Heart right ventricle (tissue), 16 donors: Measurements from ENCODE around the gene NYAP1. TPM values are rescaled to one million over a fixed set of nuclear protein-coding genes. Genes with fewer than 3 reads are reported as not detected.
A peak's percentile ranks its signal among the peaks of the same experiment; 100 is the strongest.
"Not testable (repeated sequence)": the region's sequence is repeated elsewhere in the genome, so short reads cannot be mapped to it uniquely, and the experiment has no call there.

ENCODE experiments used
- ATAC-seq, 8 donors: fragments of 200-7000 bp; cut with Tn5 transposase; one replicate each; pipeline ENCODE4 v1.9.1; 2020; ENCODE audit warnings: mild to moderate bottlenecking in 8 of 8, moderate library complexity in 8 of 8, moderate number of reproducible peaks in 1 of 8
- DNase-seq, 2 donors: peaks; one replicate each; pipeline ENCODE4 v3.0.0-alpha.2; 2020
- H3K27ac ChIP-seq, 10 donors: fragments of 200-600 bp; sonication (generic) in 2 of 10; one replicate each; pipeline versions ENCODE4 v1.5.0 to v1.8.0; 2020 to 2022; ENCODE audit warnings: mild to moderate bottlenecking in 3 of 10
- H3K27me3 ChIP-seq, 7 donors: fragments of 200-600 bp; one replicate each; pipeline ENCODE4 v1.8.0; 2021 to 2022; ENCODE audit warnings: mild to moderate bottlenecking in 2 of 7
- H3K36me3 ChIP-seq, 9 donors: fragments of 200-600 bp; sonication (generic) in 1 of 9; one replicate each; pipeline versions ENCODE4 v1.5.0 to v1.8.0; 2020 to 2022; ENCODE audit warnings: mild to moderate bottlenecking in 2 of 9
- H3K4me1 ChIP-seq, 9 donors: fragments of 200-600 bp; sonication (generic) in 1 of 9; one replicate each; pipeline versions ENCODE4 v1.5.0 to v1.8.0; 2020 to 2022; ENCODE audit warnings: mild to moderate bottlenecking in 4 of 9
- H3K4me3 ChIP-seq, 10 donors: fragments of 200-600 bp; sonication (generic) in 2 of 10; one replicate each; pipeline versions ENCODE4 v1.5.0 to v1.8.0; 2020 to 2022; ENCODE audit warnings: mild to moderate bottlenecking in 7 of 10, moderate library complexity in 2 of 10
- H3K9me3 ChIP-seq, 11 donors: fragments of 200-600 bp in 10 of 11; sonication (generic) in 2 of 11; one replicate each; pipeline versions ENCODE4 v1.5.0 to v1.8.0; 2013 to 2022; ENCODE audit warnings: mild to moderate bottlenecking in 2 of 11, control low read depth in 1 of 11, moderate library complexity in 1 of 11
- CTCF ChIP-seq, 9 donors: fragments of 200-600 bp; sonication (generic) in 2 of 9; IDR thresholded peaks; one replicate each; pipeline versions ENCODE4 v1.5.0 to v1.8.0; 2021 to 2022; ENCODE audit warnings: antibody characterized with exemption in 9 of 9, mild to moderate bottlenecking in 5 of 9, moderate library complexity in 1 of 9
- WGBS, 2 donors: extraction: QIAGEN DNeasy Blood & Tissue Kit; methylation state at CpG; one replicate each; pipeline ENCODE4 v1.1.7; 2013; ENCODE audit warnings: inconsistent platforms in 1 of 2; 5-methylcytosine and 5-hydroxymethylcytosine counted together
- intact Hi-C, 10 donors: fragments of 100-400 bp; cut with DNase I; formaldehyde crosslinking; loops; one replicate each; pipeline versions ENCODE4 v1.11.1 to v1.14.2; 2022
- polyA plus RNA-seq, 2 donors: library from polyadenylated mRNA; stranded (reverse); fragments of 200-250 nt; gene quantifications; one replicate each; pipeline ENCODE4 v1.2.3, GENCODE V29; 2013
- total RNA-seq, 10 donors: library from RNA; stranded (reverse); fragmentation: NEBNext Ultra II Directional in 3 of 10; extraction: Animal tissue kit (Norgen Biotek cat#: 25700) in 3 of 10; gene quantifications; one replicate each; pipeline versions ENCODE4 v1.2.1 to v1.2.4, GENCODE V29; 2021 to 2023
- donor health status: Arrhythmogenic right ventricular cardiomyopathy.
- donor health status: ischemic (EF 13 %, LVEDD 7.1; RV severe dilation, severe dysfunction).
- donor health status: healthy with polysubstance abuse.
- donor health status: DM: no; HTN: yes; CAD: no.
- donor health status: DM: no; HTN: no; CAD: no.
- donor health status: ischemic (EF 25% LVEDD 6.9; RV normal size, moderate dysfunction).
- donor health status: ischemic (EF 25% LVEDD 5.7; RV mildly dilated, moderate dysfunction).
- donor health status: healthy.
- donor health status: DM: yes; HTN: yes; CAD: no.
- donor health status: Ischemic cardiomyopathy.
- donor health status: ischemic (EF 35%, LVEDD 5.7; RV mildly dilated, moderate dysfunction).
- donor health status: nonischemic (EF 11% LVEDD 7.7; RV severe dilation, severe dysfunction).
- donor health status: DM: yes; HTN: yes; CAD: no.
- donor health status: PGD.
- donor health status: ischemic (EF 29% LVEDD 5.4; RV normal size, mild dysfunction).
- donor health status: nonischemic (EF 23%, LVEDD 6.1; RV moderate dilation, normal function).

The NYAP1 gene
- total and polyA plus RNA-seq, 12 donors, result 0.10 to 0.86 (median 0.35) TPM

GRCh38 chr7:100449190-100449795, 34.4 kb upstream of the NYAP1 start:
- Histone ChIP-seq H3K4me1 (peaks cover 0 to 32% (median 22%) of the 10 kb centered on the region in 9 donors), H3K9me3 (no peaks in the 10 kb centered on the region), H3K36me3 (no peaks in the 10 kb centered on the region), H3K27ac (peak overlapping the region in 7 of 10 donors; percentile 88 to 94 (median 90)), H3K4me3 (peak overlapping the region in 3 of 10 donors; percentile 50 to 67 (median 60)), H3K27me3 (no peaks in the 10 kb centered on the region)
- WGBS, 2 donors, result 86% methylated on average over 13 of the region's 13 CpGs
- intact Hi-C loops, result no loop called here
- ATAC-seq (no peak), DNase-seq (no peak)
- no peak for TF ChIP-seq CTCF (IDR thresholded peaks at IDR 0.05)

- Histone ChIP-seq H3K27ac (no peak overlapping the region), H3K27me3 (no peaks in the 10 kb centered on the region), H3K4me3 (no peak overlapping the region), H3K9me3 (no peaks in the 10 kb centered on the region), H3K36me3 (peaks cover 0 to 5% (median 0%) of the 10 kb centered on the region in 9 donors), H3K4me1 (peaks cover 0 to 19% (median 7%) of the 10 kb centered on the region in 9 donors)
- intact Hi-C loops, result no loop called here
- no peak for TF ChIP-seq CTCF (IDR thresholded peaks at IDR 0.05)
- 84 to 90% methylated on average over 3 of the region's 3 CpGs for WGBS, 2 donors
- no peak for ATAC-seq
- DNase-seq, result no peak
Observed at GRCh38 chr7:100452513-100452912, 31.2 kb upstream of the NYAP1 start.

- H3K9me3 ChIP-seq, ATAC-seq, H3K36me3 ChIP-seq, intact Hi-C loops, H3K27me3 ChIP-seq, H3K4me3 ChIP-seq, DNase-seq, H3K27ac ChIP-seq: not testable (repeated sequence)
- H3K4me1 ChIP-seq, result peaks cover 0 to 19% (median 7%) of the 10 kb centered on the region in 9 donors
- WGBS, 2 donors, result 95 to 98% methylated on average over 8 of the region's 8 CpGs
Observed at GRCh38 chr7:100453854-100454253, 29.9 kb upstream of the NYAP1 start.

GRCh38 chr7:100455206-100455605, 28.5 kb upstream of the NYAP1 start:
- DNase-seq, result no peak
- Histone ChIP-seq H3K27me3 (no peaks in the 10 kb centered on the region), H3K36me3 (peaks cover 0 to 15% (median 0%) of the 10 kb centered on the region in 9 donors), H3K4me3 (no peak overlapping the region), H3K9me3 (no peaks in the 10 kb centered on the region), H3K4me1 (peaks cover 0 to 17% (median 1%) of the 10 kb centered on the region in 9 donors), H3K27ac (no peak overlapping the region)
- WGBS, 2 donors, result 94 to 95% methylated on average over 3 of the region's 3 CpGs
- no peak for TF ChIP-seq CTCF (IDR thresholded peaks at IDR 0.05)
- intact Hi-C loops, result no loop called here
- no peak for ATAC-seq

- 89 to 90% methylated on average over 14 of the region's 14 CpGs for WGBS, 2 donors
- ATAC-seq (no peak), DNase-seq (no peak)
- intact Hi-C loops, result no loop called here
- Histone ChIP-seq H3K9me3 (no peaks in the 10 kb centered on the region), H3K27ac (no peak overlapping the region), H3K36me3 (peaks cover 0 to 27% (median 0%) of the 10 kb centered on the region in 9 donors), H3K27me3 (no peaks in the 10 kb centered on the region), H3K4me3 (no peak overlapping the region), H3K4me1 (peaks cover 0 to 9% (median 0%) of the 10 kb centered on the region in 9 donors)
- no peak for TF ChIP-seq CTCF (IDR thresholded peaks at IDR 0.05)
Observed at GRCh38 chr7:100456562-100456961, 27.2 kb upstream of the NYAP1 start.
